Measurements from ENCODE around the gene DIPK1A. TPM values are rescaled to one million over a fixed set of nuclear protein-coding genes. Genes with fewer than 3 reads are reported as not detected.
"Not testable (repeated sequence)": the region's sequence is repeated elsewhere in the genome, so short reads cannot be mapped to it uniquely, and the experiment has no call there.

DIPK1A gene
- total RNA-seq, 1 donor from 2014 or later = 5.6 TPM

- Histone ChIP-seq H3K4me3 (no peak overlapping the region), H3K36me3 (no peaks in the 10 kb centered on the region), H3K9me3 (peaks cover 5% of the 10 kb centered on the region), H3K27ac (no peak overlapping the region), H3K27me3 (ENCODE audit: low read depth) (no peaks in the 10 kb centered on the region), H3K4me1 (no peaks in the 10 kb centered on the region)
- intact Hi-C loops (cut with DNase I) = no loop called here
- TF ChIP-seq, protein P1, sequence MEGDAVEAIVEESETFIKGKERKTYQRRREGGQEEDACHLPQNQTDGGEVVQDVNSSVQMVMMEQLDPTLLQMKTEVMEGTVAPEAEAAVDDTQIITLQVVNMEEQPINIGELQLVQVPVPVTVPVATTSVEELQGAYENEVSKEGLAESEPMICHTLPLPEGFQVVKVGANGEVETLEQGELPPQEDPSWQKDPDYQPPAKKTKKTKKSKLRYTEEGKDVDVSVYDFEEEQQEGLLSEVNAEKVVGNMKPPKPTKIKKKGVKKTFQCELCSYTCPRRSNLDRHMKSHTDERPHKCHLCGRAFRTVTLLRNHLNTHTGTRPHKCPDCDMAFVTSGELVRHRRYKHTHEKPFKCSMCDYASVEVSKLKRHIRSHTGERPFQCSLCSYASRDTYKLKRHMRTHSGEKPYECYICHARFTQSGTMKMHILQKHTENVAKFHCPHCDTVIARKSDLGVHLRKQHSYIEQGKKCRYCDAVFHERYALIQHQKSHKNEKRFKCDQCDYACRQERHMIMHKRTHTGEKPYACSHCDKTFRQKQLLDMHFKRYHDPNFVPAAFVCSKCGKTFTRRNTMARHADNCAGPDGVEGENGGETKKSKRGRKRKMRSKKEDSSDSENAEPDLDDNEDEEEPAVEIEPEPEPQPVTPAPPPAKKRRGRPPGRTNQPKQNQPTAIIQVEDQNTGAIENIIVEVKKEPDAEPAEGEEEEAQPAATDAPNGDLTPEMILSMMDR (IDR thresholded peaks at IDR 0.05) = no peak
- DNase-seq (peak; percentile 40), ATAC-seq (peak; percentile 37 to 82)
These were observed 59.4 kb downstream of the DIPK1A start for GRCh38 chr1:92901699-92902405.

DNA sequence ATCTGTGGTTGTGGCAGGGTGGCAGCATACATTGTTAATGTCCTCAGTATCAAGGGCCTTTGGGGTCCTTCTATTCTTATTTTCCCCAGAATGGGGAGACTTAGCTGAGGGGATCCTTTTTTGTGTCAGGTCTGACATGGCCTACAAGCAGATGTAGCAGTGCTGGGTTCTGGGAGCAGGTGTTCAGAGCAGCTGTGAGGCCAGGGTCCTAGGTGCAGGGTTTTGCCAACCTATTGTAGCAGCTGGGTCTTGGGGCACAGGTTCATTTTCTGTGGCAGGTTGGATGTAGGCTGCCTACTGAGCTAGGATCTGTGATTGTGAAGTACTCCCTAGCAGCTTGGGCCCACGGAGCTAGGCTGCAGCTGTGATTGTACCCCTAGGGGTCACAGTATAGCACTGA is 60.1 kb downstream of the DIPK1A start:
- Histone ChIP-seq H3K4me1 (no peaks in the 10 kb centered on the region), H3K27ac (no peak overlapping the region), H3K36me3 (no peaks in the 10 kb centered on the region), H3K27me3 (ENCODE audit: low read depth) (no peaks in the 10 kb centered on the region), H3K9me3 (peaks cover 5% of the 10 kb centered on the region), H3K4me3 (no peak overlapping the region)
- TF ChIP-seq, protein P1 (IDR thresholded peaks at IDR 0.05) = no peak
- intact Hi-C loops (cut with DNase I) = no loop called here
- ATAC-seq (no peak), DNase-seq (no peak)

GRCh38 chr1:92900539-92900938 is 60.7 kb downstream of the DIPK1A start:
- DNase-seq (no peak), ATAC-seq (no peak)
- H3K4me1 ChIP-seq = no peaks in the 10 kb centered on the region
- H3K4me3 ChIP-seq = no peak overlapping the region
- no peak overlapping the region for H3K27ac ChIP-seq
- TF ChIP-seq, protein P1 (IDR thresholded peaks at IDR 0.05) = no peak
- peaks cover 5% of the 10 kb centered on the region for H3K9me3 ChIP-seq
- no peaks in the 10 kb centered on the region for H3K36me3 ChIP-seq
- intact Hi-C loops (cut with DNase I) = no loop called here
- H3K27me3 ChIP-seq (ENCODE audit: low read depth) = no peaks in the 10 kb centered on the region

GRCh38 chr1:92899780-92900179 is 61.5 kb downstream of the DIPK1A start:
- intact Hi-C loops (cut with DNase I) = no loop called here
- no peaks in the 10 kb centered on the region for H3K27me3 ChIP-seq (ENCODE audit: low read depth)
- H3K9me3 ChIP-seq = peaks cover 5% of the 10 kb centered on the region
- H3K27ac ChIP-seq = no peak overlapping the region
- no peaks in the 10 kb centered on the region for H3K36me3 ChIP-seq
- DNase-seq (no peak), ATAC-seq (no peak)
- H3K4me3 ChIP-seq = no peak overlapping the region
- TF ChIP-seq, protein P1 (IDR thresholded peaks at IDR 0.05) = no peak
- no peaks in the 10 kb centered on the region for H3K4me1 ChIP-seq

GRCh38 chr1:92898053-92898452 is 63.2 kb downstream of the DIPK1A start:
- intact Hi-C loops (cut with DNase I); DNase-seq; ATAC-seq; H3K36me3 ChIP-seq; H3K27ac ChIP-seq; H3K9me3 ChIP-seq; H3K27me3 ChIP-seq (ENCODE audit: low read depth); H3K4me1 ChIP-seq; H3K4me3 ChIP-seq: not testable (repeated sequence)

- Histone ChIP-seq H3K9me3 (no peaks in the 10 kb centered on the region), H3K36me3 (no peaks in the 10 kb centered on the region), H3K27ac (no peak overlapping the region), H3K4me3 (no peak overlapping the region), H3K4me1 (no peaks in the 10 kb centered on the region), H3K27me3 (ENCODE audit: low read depth) (no peaks in the 10 kb centered on the region)
- ATAC-seq = no peak
- no peak for DNase-seq
- TF ChIP-seq, protein P1 (IDR thresholded peaks at IDR 0.05) = no peak
- intact Hi-C loops (cut with DNase I) = no loop called here
These were observed 73.8 kb downstream of the DIPK1A start for GRCh38 chr1:92887465-92887864.

Measured in lower lobe of right lung (tissue), 2 donors.